Right lobe of liver (tissue), 6 donors: ENCODE results near the gene PARP2. TPM values are rescaled to one million over a fixed set of nuclear protein-coding genes. Genes with fewer than 3 reads are reported as not detected.

Source experiments
- ATAC-seq, 4 donors: fragments of 200-7000 bp; cut with Tn5 transposase; one replicate each; pipeline ENCODE4 v1.9.1; 2020; ENCODE audit warnings: mild to moderate bottlenecking in 4 of 4, moderate library complexity in 4 of 4
- DNase-seq, 3 donors: peaks; one replicate each; pipeline ENCODE4 v3.0.0-alpha.2; 2020
- H3K27ac ChIP-seq, 3 donors: fragments of 200-600 bp; one replicate each; pipeline ENCODE4 v1.8.0; 2022
- H3K27me3 ChIP-seq, 2 donors: fragments of 200-600 bp; one replicate each; pipeline ENCODE4 v1.8.0; 2022
- H3K36me3 ChIP-seq, 4 donors: fragments of 200-600 bp; sonication (generic) in 1 of 4; one replicate each; pipeline versions ENCODE4 v1.5.1 to v1.8.0; 2017 to 2022; ENCODE audit warnings: control low read depth in 1 of 4
- H3K4me1 ChIP-seq, 4 donors: fragments of 200-600 bp; sonication (generic) in 1 of 4; one replicate each; pipeline versions ENCODE4 v1.5.1 to v1.8.0; 2017 to 2022; ENCODE audit warnings: control low read depth in 1 of 4
- H3K4me3 ChIP-seq, 3 donors: fragments of 200-600 bp; one replicate each; pipeline ENCODE4 v1.8.0; 2022
- H3K9me3 ChIP-seq, 4 donors: fragments of 200-600 bp; sonication (generic) in 1 of 4; one replicate each; pipeline versions ENCODE4 v1.5.1 to v1.8.0; 2017 to 2022; ENCODE audit warnings: control low read depth in 1 of 4
- POLR2A ChIP-seq: fragments of 450-650 bp; IDR thresholded peaks from one replicate; pipeline ENCODE4 v1.6.1; 2017; ENCODE audit warnings: antibody characterized with exemption, mild to moderate bottlenecking
- WGBS: methylation state at CpG from one replicate; pipeline ENCODE4 v1.1.6; 2018; ENCODE audit warnings: low coverage, low lambda C conversion rate; ENCODE audit not compliant: insufficient coverage; ENCODE audit errors: missing lambda C conversion rate; 5-methylcytosine and 5-hydroxymethylcytosine counted together
- intact Hi-C, 2 donors: fragments of 100-400 bp; cut with DNase I; formaldehyde crosslinking; loops; one replicate each; pipeline versions ENCODE4 v1.11.2 to v1.14.1; 2022
- total RNA-seq, 6 experiments: library from RNA; depleted of rRNA in 2 of 6; stranded (reverse); fragments of >200 nt in 2 of 6; fragmentation: NEBNext Ultra II Directional in 3 of 6; extraction: Animal tissue kit (Norgen Biotek cat#: 25700) in 3 of 6; gene quantifications; one replicate each; pipeline versions ENCODE4 v1.1.0 to v1.2.4, GENCODE V29; 2016 to 2023
- TF ChIP-seq, protein P1 (sequence below), 4 donors: fragments of 200-600 bp in 3 of 4; fragments of 450-650 bp in 1 of 4; IDR thresholded peaks; one replicate each; pipeline versions ENCODE4 v1.5.1 to v1.8.0; 2016 to 2022; ENCODE audit warnings: antibody characterized with exemption in 4 of 4, mild to moderate bottlenecking in 2 of 4
- donor health status: DM: no; HTN: yes; CAD: no.
- donor health status: DM: no; HTN: no; CAD: no.
- donor health status: DM: no; HTN: no; CAD: no.
- donor health status: DM: no; HTN: yes; CAD: no.
- donor health status: DM: no; HTN: yes; CAD: no.

The PARP2 gene
- total RNA-seq, 6 experiments from 2014 or later: 5.5 to 10.4 (median 9.1) TPM

DNA sequence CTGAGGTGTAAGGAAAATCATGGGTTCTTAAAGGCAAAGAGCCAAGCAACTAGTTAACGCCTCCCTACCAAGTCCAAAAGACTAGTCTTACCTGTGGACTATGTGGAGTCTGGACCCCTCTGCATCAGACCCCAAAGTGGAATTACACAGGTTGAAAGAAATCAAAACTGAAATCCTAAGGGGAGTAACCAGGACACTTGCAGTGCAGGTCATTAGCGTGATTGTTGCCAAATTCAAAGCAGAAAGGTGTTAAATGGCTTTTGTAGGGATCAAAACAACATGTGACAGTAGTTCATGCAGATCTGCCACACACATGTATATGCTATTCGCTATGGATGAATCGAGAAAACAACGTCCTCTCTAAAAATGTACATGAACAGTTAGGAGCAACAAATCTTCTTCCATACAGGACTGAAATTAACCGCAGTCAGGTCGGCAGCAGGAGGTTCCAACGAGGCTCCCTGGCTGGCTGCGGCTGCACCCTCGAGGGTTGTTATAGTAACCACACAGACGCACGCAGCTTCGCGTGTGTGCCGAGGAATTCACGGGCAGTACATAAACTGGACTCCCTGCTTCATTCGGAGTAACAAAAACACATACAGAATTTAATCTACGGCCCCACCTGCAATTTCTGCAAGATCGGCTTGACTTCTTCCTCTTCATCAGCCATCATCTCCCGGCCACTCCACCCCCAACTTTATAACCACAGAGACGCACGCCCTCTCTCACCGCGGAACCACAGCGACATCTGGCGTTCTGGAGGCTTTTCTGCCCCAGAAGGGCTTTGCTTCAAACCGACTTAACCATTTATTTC, 38.0 kb upstream of the PARP2 start, which contains the start of gene TTC5:
TSS of gene TTC5 (minus strand) at position 687 of the 814 bp plus-strand sequence. CDS start at position 673, 14 bp downstream.
- Histone ChIP-seq H3K27ac (no peak within 1 kb of the TSS), H3K36me3 (peaks cover 0 to 12% (median 3%) of the 10 kb centered on the region in 4 donors), H3K27me3 (no peaks in the 10 kb centered on the region), H3K4me3 (peak within 1 kb of the TSS; percentile 75 to 83 (median 77)), H3K4me1 (peaks cover 0 to 13% (median 0%) of the 10 kb centered on the region in 4 donors), H3K9me3 (no peaks in the 10 kb centered on the region)
- WGBS: 0% methylated on average over 12 of the region's 27 CpGs
- intact Hi-C loops: no loop called here
- DNase-seq (peak; percentile 77 to 86 (median 85)), ATAC-seq (peak; percentile 99 to 100 (median 100))
- TF ChIP-seq, protein P1, sequence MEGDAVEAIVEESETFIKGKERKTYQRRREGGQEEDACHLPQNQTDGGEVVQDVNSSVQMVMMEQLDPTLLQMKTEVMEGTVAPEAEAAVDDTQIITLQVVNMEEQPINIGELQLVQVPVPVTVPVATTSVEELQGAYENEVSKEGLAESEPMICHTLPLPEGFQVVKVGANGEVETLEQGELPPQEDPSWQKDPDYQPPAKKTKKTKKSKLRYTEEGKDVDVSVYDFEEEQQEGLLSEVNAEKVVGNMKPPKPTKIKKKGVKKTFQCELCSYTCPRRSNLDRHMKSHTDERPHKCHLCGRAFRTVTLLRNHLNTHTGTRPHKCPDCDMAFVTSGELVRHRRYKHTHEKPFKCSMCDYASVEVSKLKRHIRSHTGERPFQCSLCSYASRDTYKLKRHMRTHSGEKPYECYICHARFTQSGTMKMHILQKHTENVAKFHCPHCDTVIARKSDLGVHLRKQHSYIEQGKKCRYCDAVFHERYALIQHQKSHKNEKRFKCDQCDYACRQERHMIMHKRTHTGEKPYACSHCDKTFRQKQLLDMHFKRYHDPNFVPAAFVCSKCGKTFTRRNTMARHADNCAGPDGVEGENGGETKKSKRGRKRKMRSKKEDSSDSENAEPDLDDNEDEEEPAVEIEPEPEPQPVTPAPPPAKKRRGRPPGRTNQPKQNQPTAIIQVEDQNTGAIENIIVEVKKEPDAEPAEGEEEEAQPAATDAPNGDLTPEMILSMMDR (IDR thresholded peaks at IDR 0.05): peak; percentile 61 to 96 (median 93)
- TF ChIP-seq POLR2A: no peak

DNA sequence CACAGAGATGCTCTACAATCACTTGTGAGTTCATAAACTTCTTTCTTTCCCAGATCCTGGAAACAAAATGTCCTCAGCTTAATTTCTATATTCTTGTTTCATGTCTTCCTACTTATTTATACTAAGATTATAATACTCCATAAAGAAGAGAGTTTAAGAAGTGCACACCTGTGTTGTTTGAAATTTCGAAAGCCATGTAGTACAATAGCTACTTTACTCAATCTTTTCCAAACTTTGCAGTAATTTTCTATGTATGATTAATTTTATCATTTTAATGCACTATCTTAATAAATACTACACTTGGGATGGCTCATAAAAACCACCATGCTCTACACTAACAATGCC, 37.4 kb upstream of the PARP2 start:
- peak overlapping the region in 2 of 3 donors; percentile 75 to 77 for H3K4me3 ChIP-seq
- 95% methylated on average over 1 of the region's 1 CpG for WGBS
- no peak for ATAC-seq

DNA sequence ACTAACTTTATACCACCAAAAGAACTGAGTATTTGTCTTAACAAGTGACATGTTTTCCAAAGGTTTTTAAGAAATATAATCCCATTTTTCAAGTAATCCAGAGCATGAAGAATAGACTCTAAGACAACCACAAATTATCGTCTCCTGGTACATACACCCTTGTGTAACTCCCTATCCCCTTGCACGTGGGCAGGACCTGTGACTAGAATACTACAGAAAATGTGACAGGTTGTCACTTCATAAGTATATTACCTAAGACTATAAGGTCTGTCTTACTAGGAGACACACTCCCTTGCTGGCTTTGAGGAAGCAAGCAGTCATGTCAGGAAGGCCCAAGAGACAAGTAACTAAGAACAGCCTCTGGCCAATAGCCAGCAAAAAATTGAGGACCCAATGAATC, 29.4 kb upstream of the PARP2 start:
- Histone ChIP-seq H3K36me3 (peaks cover 0 to 74% (median 36%) of the 10 kb centered on the region in 4 donors), H3K27ac (no peak overlapping the region), H3K4me3 (no peak overlapping the region), H3K4me1 (no peaks in the 10 kb centered on the region), H3K9me3 (no peaks in the 10 kb centered on the region), H3K27me3 (no peaks in the 10 kb centered on the region)
- DNase-seq (no peak), ATAC-seq (no peak)
- intact Hi-C loops: no loop called here
- 94% methylated on average over 2 of the region's 2 CpGs for WGBS
- TF ChIP-seq POLR2A: no peak
- TF ChIP-seq, protein P1 (IDR thresholded peaks at IDR 0.05): no peak

More for the DNA sequence above, 37.4 kb upstream of the PARP2 start:
- TF ChIP-seq, protein P1 (IDR thresholded peaks at IDR 0.05): no peak
- Histone ChIP-seq H3K27me3 (no peaks in the 10 kb centered on the region), H3K27ac (no peak overlapping the region), H3K9me3 (no peaks in the 10 kb centered on the region), H3K36me3 (peaks cover 0 to 6% (median 0%) of the 10 kb centered on the region in 4 donors), H3K4me1 (peaks cover 0 to 13% (median 0%) of the 10 kb centered on the region in 4 donors)
- DNase-seq: no peak
- intact Hi-C loops: no loop called here

DNA sequence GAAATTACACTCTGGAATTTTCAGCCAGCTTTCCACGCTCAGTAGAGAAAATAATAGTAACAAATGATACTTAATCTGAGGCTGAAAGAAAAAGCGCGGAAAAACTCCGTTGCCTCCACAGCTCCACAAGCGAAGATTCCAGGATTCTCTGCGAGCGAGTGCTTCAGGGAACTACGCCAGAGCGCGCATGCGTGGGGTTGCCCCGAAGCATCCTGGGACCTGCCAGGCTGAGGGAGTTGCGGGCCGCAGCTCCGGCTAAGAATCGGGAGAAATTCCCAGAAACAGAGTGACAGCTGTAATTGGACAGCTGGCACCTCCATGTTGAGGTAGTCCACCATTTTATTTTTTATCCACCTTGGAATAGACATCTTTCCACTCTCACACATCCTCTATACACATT, 25.7 kb upstream of the PARP2 start:
- H3K36me3 ChIP-seq: peaks cover 0 to 95% (median 35%) of the 10 kb centered on the region in 4 donors
- WGBS: 98% methylated on average over 14 of the region's 16 CpGs
- intact Hi-C loops: no loop called here
- no peaks in the 10 kb centered on the region for H3K4me1 ChIP-seq
- TF ChIP-seq POLR2A: no peak
- TF ChIP-seq, protein P1 (IDR thresholded peaks at IDR 0.05): no peak
- no peak overlapping the region for H3K4me3 ChIP-seq
- no peak overlapping the region for H3K27ac ChIP-seq
- no peak for ATAC-seq
- no peak for DNase-seq
- no peaks in the 10 kb centered on the region for H3K9me3 ChIP-seq
- no peaks in the 10 kb centered on the region for H3K27me3 ChIP-seq
